ENCODE data around the gene DOCK1. TPM values are rescaled to one million over a fixed set of nuclear protein-coding genes. Genes with fewer than 3 reads are reported as not detected.

Gene DOCK1
- total RNA-seq, 3 donors from 2014 or later: 0.11 to 0.15 (median 0.14) TPM

DNA sequence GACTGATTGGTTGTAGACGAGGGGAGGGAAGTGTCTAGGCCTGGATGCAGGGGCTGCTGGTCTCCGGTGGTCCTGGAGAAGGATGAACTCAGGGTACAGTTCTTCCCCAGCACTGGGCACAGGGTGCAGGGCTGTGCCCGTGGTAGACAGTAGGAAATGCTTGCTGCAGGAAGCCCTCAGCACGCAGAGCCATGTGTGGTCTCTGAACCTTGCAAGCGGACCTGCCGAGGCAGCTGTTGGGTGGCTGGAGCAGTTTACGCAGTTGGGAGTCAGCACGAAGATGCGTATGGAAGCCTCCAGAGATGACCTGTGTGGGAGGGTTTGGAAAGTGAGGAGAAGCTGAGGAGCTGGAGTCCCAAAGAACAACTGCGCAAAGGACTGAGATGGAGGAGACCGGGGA, 39.0 kb downstream of the DOCK1 start:
- Mint-ChIP-seq H3K9me3 (peaks cover 2% of the 10 kb centered on the region), H3K4me1 (ENCODE audit: low read depth) (no peaks in the 10 kb centered on the region), H3K36me3 (ENCODE audit: insufficient read depth) (no peaks in the 10 kb centered on the region), H3K4me3 (no peak overlapping the region), H3K27me3 (ENCODE audit: low read depth) (no peaks in the 10 kb centered on the region)
- ATAC-seq (no peak), DNase-seq (no peak)

DNA sequence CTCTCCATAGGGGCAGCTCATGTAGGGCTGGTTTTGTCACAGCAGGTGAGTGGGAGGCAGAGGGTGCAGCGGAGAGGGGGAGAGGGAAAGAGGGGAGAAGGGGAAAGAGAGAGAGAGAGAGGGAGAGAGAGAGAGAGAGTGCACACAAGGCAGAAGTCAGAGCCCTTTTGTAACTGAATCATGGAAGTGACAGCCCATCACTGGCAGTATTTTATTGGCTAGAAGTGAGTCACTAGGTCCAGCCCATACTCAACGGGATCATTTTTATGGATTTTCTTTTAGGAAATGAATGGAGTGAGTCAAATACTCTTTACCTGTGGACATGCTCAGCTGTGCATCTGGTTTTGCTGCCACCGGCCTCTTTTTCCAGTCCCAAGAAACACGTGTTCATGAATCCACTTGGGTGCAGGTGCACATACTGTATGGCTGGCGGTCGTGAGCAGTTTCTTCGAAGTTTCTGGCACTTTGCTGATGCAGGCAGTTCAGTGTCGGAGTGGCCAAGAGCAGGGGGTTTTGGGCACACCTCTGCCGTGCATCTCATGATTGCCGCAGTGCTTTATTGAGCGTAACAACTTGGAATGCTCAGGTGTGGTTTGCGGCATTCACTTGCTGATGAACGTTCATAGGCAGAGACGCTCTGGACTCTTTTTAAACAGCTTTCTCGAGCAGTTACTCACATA, 40.3 kb downstream of the DOCK1 start:
- Mint-ChIP-seq H3K9me3 (peaks cover 2% of the 10 kb centered on the region), H3K36me3 (ENCODE audit: insufficient read depth) (no peaks in the 10 kb centered on the region), H3K4me3 (no peak overlapping the region), H3K27me3 (ENCODE audit: low read depth) (no peaks in the 10 kb centered on the region), H3K4me1 (ENCODE audit: low read depth) (no peaks in the 10 kb centered on the region)
- ATAC-seq (no peak), DNase-seq (no peak)

DNA sequence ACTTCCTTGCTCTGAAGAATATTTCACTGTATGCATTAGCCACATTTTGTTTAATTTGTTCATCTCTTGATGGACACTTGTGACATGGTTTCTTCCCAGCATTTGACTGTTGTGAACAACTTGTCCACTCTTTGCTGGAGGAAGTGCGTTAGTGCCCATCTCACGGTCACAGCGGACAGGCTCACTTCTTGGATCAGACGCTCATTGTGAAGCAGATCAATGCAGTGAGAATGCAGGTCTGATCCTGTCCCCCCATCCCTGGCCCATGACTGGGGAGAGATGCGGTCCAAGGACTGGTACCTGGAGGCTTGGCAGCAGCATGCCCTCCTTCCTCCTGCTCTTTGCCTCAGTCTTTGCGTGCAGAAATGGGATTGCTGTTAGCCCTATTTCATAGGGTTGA, 41.5 kb downstream of the DOCK1 start:
- Mint-ChIP-seq H3K9me3 (peaks cover 2% of the 10 kb centered on the region), H3K4me1 (ENCODE audit: low read depth) (no peaks in the 10 kb centered on the region), H3K36me3 (ENCODE audit: insufficient read depth) (no peaks in the 10 kb centered on the region), H3K27me3 (ENCODE audit: low read depth) (no peaks in the 10 kb centered on the region), H3K4me3 (no peak overlapping the region)
- ATAC-seq: no peak
- no peak for DNase-seq

DNA sequence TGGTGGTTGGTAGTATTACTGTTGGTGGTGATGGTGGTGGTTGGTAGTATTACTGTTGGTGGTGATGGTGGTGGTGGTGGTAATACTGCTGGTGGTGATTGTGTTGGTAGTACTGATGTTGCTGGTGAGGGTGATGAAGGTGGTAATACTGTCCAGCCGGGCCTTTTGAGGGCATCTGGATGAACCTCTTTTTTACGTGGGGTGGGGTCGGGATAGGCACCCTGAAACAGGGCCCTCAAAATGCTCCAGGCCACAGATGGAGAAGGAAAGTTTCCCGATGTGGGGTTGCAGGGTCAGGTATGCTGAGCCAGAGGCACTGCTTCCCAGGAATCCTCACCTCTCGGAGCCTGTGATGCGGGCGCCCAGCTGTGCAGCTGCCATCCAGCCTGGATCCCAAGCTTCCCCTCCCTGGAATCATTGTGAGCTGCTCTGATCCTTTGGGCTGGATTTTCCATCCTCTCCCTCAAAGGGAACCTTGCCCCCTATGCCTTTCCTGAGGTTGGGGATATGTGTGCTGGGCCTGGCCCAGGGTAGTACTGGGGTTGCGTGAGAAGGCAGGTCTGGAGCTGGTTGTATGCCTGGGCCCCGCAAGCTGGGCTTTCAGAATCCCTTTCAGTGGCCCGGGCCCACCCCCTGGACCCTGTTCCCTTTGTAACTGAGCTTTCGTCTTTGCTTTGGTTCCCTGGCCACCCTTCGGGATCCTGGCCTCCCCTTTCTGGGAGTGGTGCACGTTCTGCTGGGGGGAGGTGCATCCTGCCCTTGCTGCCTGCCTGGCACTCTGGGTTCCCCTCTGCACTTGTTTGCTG, 43.3 kb downstream of the DOCK1 start:
- Mint-ChIP-seq H3K27me3 (ENCODE audit: low read depth) (no peaks in the 10 kb centered on the region), H3K9me3 (peaks cover 2% of the 10 kb centered on the region), H3K4me1 (ENCODE audit: low read depth) (no peaks in the 10 kb centered on the region), H3K36me3 (ENCODE audit: insufficient read depth) (no peaks in the 10 kb centered on the region), H3K4me3 (no peak overlapping the region)
- no peak for DNase-seq
- ATAC-seq: no peak

DNA sequence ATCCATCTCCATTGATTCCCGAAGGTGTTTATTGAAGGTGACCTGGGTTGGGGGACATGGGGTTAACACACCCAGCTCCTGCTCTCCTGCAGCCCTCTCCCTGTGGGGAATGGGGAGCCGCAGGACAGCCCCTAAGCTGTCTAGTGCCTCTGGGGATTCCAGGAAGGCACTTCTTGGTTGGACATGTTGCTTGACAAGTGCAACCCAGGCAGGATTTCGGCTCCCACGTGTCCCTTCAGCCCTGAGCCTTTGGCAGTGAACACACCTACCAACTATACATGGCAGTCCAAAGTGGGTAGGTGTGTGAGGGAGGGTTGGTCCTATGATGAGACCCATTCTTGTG, 43.9 kb downstream of the DOCK1 start:
- ATAC-seq: no peak
- no peaks in the 10 kb centered on the region for H3K4me1 Mint-ChIP-seq (ENCODE audit: low read depth)
- no peak for DNase-seq

DNA sequence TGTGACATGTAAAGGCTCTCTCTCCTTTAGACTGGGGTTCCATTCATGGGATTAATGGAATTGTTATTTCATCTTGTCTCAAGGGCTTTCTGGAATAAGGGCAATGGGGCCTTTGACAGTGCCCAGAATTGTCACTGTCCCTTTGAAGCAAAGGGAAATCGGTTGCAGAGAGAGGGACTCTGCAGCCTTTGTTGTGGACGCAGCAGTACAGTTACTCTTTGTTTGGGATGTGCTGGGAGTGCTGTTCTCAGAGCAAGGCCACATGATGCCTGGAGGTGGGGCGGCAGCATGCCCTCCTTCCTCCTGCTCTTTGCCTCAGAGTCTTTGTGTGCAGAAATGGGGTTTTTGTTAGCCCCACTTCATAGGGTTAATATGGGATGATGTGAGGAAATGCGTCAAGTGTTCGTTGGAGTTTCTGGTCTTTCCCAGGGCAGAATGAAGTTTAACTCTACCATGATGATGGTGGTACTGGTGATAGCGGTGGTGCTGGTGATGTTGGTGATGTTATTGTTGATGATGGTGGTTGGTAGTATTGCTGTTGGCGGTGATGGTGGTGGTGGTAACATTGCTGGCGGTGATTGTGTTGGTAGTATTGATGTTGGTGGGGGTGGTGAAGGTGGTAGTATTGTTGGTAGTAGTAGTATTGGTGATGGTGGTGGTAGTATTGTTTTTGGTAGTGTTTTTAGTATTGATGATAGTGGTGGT, 45.3 kb downstream of the DOCK1 start:
- Mint-ChIP-seq H3K9me3 (no peaks in the 10 kb centered on the region), H3K4me3 (no peak overlapping the region), H3K4me1 (ENCODE audit: low read depth) (no peaks in the 10 kb centered on the region), H3K36me3 (ENCODE audit: insufficient read depth) (no peaks in the 10 kb centered on the region), H3K27me3 (ENCODE audit: low read depth) (no peaks in the 10 kb centered on the region)
- DNase-seq: no peak
- ATAC-seq: no peak

More for the DNA sequence above, 43.9 kb downstream of the DOCK1 start:
- Mint-ChIP-seq H3K27me3 (ENCODE audit: low read depth) (no peaks in the 10 kb centered on the region), H3K9me3 (no peaks in the 10 kb centered on the region), H3K4me3 (no peak overlapping the region), H3K36me3 (ENCODE audit: insufficient read depth) (no peaks in the 10 kb centered on the region)

DNA sequence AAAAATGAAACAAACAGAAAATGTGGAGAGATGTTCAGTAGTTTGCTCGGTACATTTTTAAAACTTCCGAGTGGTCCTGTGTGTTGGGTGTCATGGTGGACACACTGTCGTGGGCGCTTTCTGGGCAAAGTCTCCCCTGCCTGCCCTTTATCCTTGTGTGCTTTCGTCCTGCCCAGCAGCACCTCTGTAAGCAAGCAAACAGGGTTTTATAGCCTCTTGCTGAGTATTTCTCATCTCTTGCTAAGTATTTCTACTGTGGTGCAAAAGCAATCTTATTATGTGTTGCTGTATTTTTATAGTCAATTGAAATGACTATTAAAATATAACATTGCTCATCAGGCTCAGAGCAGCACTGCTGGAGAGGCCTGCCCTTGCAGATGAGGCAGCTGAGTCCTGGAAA, 48.7 kb downstream of the DOCK1 start:
- DNase-seq (no peak), ATAC-seq (no peak)
- no peaks in the 10 kb centered on the region for H3K9me3 Mint-ChIP-seq
- no peaks in the 10 kb centered on the region for H3K27me3 Mint-ChIP-seq (ENCODE audit: low read depth)
- H3K4me1 Mint-ChIP-seq (ENCODE audit: low read depth): no peaks in the 10 kb centered on the region
- no peaks in the 10 kb centered on the region for H3K36me3 Mint-ChIP-seq (ENCODE audit: insufficient read depth)
- H3K4me3 Mint-ChIP-seq: no peak overlapping the region

DNA sequence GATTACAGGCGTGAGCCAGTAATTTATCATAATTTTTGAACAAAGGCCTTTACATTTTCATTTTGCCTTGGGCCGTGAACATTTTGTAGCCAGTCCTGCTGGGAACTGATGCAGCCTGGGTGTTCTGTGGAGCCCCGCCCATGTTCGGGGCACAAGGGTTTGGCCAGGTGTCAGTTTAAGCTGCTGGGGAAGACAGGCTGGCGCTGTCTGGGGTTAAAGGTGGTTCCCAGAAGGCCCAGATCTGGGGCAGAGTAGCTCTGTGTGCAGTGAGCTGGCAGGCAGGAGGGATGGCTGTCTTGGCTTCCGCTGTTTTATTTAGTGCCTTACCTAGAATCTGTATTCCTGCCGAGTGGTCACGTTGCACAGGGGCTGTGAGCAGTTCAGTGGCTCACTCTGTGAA, 50.2 kb downstream of the DOCK1 start:
- Mint-ChIP-seq H3K9me3 (no peaks in the 10 kb centered on the region), H3K36me3 (ENCODE audit: insufficient read depth) (no peaks in the 10 kb centered on the region), H3K4me3 (no peak overlapping the region), H3K4me1 (ENCODE audit: low read depth) (no peaks in the 10 kb centered on the region), H3K27me3 (ENCODE audit: low read depth) (no peaks in the 10 kb centered on the region)
- DNase-seq (no peak), ATAC-seq (no peak)

DNA sequence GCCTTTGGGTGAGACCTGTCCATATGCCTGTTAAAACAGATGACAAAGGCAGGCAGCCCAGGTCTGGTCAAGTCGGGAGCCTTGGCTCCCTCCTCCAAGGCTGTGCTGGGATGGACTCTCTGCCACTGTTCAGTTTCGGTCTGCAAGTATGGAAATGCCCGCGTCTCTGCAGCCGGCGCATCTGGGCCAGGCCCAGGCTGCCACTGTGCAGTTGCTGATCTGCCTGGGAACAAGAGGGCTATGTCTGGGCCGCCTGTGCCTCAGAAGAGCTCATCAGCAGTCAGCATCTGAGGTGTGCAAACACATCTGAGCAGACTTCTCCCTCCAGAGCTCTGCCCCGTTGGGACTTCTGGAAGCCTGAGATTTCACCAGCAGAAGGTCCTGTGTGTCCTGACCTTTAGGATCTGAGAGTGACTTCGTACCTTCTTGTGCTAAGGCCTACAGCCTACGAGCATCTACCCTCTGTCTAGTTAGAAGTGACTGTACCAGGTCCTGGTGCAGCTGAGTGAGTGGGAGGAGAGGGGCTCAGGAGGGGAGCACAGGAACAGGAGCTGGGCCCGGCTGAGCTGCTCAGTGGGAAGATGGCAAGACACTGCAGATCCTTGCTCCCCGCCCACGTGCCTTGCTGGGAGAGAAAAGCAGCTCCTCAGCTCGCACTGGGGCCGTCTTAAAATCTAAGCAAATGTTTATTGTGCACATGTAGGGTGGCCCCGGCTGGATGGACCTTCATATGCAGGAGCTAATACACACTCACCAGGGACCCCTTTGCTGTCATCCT, 50.9 kb downstream of the DOCK1 start:
- H3K4me1 Mint-ChIP-seq (ENCODE audit: low read depth): no peaks in the 10 kb centered on the region
- no peaks in the 10 kb centered on the region for H3K36me3 Mint-ChIP-seq (ENCODE audit: insufficient read depth)
- H3K4me3 Mint-ChIP-seq: no peak overlapping the region
- H3K9me3 Mint-ChIP-seq: no peaks in the 10 kb centered on the region
- ATAC-seq (no peak), DNase-seq (no peak)
- no peaks in the 10 kb centered on the region for H3K27me3 Mint-ChIP-seq (ENCODE audit: low read depth)

DNA sequence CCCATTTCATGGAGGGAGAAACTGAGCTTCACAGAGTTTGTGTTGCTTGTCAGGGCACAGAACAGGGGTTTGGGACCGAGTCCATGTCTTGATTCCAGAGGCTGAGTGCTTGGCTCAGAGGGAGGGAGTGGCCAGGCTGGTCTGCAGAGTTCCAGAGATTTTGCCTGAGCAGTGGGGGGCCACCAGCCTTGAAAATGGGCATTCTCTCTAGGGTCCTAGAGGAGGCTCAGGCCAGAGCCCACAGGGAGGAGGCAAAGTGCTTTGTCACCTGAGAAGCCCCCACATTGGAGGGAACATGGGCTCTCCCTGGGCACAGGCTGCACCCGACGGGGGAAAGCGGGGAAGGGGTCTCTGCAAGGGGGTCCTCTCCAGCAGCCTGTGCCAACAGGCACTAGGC, 51.5 kb downstream of the DOCK1 start:
- ATAC-seq (no peak), DNase-seq (no peak)
- H3K4me3 Mint-ChIP-seq: no peak overlapping the region
- H3K9me3 Mint-ChIP-seq: no peaks in the 10 kb centered on the region
- no peaks in the 10 kb centered on the region for H3K36me3 Mint-ChIP-seq (ENCODE audit: insufficient read depth)
- H3K27me3 Mint-ChIP-seq (ENCODE audit: low read depth): no peaks in the 10 kb centered on the region
- peaks cover 4% of the 10 kb centered on the region for H3K4me1 Mint-ChIP-seq (ENCODE audit: low read depth)

DNA sequence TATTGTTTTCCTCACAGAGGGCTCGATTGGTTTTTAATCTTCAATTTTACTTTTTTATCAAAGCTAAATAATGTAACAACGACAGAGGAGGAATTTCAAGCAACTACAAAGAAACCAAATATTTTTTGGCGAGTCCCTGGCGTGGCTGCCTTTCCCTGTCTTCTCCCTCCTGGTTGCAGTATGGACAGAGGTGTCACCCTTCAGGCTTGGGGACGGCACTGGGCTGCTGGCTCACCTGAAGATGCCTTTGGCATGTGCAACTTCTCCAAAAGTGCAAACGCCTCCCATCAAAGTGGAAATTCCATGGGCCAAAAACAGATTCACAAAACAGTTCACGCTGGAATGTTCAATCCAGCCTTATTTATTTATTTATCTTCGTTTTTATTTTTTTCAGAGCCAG, 51.9 kb downstream of the DOCK1 start:
- H3K36me3 Mint-ChIP-seq (ENCODE audit: insufficient read depth): no peaks in the 10 kb centered on the region
- no peaks in the 10 kb centered on the region for H3K9me3 Mint-ChIP-seq
- H3K27me3 Mint-ChIP-seq (ENCODE audit: low read depth): no peaks in the 10 kb centered on the region
- H3K4me1 Mint-ChIP-seq (ENCODE audit: low read depth): peaks cover 4% of the 10 kb centered on the region
- DNase-seq: no peak
- H3K4me3 Mint-ChIP-seq: no peak overlapping the region
- no peak for ATAC-seq

DNA sequence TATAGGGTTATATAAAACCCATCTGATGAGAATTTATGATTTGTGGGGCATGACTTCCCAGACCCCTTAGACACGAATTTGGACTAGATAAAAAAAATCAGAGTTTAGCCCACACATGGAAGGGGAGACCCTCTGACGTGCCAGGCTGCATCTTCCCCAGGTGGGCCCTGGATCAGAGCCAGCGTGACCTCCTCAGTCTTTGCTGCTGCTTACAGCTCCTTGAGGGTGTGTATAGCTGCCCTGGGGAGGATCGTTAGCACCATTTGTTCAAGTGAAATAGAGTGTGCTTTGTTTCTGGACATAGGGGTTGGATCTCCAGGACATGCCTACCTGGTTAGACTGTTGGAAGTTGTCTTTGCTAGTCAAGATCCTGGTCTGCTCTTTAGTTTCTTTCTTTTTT, 54.2 kb downstream of the DOCK1 start:
- H3K9me3 Mint-ChIP-seq: no peaks in the 10 kb centered on the region
- ATAC-seq (no peak), DNase-seq (no peak)
- peaks cover 4% of the 10 kb centered on the region for H3K4me1 Mint-ChIP-seq (ENCODE audit: low read depth)
- no peaks in the 10 kb centered on the region for H3K36me3 Mint-ChIP-seq (ENCODE audit: insufficient read depth)
- no peak overlapping the region for H3K4me3 Mint-ChIP-seq
- no peaks in the 10 kb centered on the region for H3K27me3 Mint-ChIP-seq (ENCODE audit: low read depth)

DNA sequence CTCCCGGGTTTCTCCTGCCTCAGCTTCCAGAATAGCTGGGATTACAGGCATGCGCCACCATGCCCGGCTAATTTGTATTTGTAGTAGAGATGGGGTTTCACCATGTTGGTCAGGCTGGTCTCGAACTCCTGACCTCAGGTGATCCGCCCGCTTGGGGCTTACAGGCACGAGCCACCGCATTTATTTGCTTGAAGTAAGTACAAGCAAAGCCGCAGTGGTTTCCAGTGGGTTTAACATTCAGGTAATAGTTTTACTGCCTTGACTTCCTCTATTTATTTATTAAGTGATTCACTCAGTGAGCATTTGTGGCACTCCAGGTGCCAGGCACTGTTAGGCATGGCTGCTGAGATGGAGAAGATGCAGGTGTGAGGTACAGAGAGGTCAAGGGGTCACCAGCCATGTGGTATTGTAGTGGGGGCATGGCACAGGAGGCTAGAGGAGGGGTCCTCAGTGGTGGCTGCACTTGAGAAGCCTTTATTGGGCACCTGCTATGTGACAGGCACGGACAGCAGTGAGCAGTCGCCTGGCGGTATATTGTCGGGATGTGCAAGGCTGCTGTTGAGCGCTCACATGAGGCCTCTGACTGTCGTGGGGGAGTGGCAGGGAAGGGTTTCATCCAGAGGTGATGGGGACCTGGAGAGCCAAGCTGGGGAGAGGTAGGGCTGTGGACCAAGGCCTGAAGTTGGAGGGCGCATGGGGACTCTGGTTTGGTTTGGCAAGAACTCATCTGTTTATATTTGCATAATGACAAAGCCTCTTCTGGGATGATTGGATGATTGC, 54.9 kb downstream of the DOCK1 start:
- ATAC-seq (no peak), DNase-seq (no peak)
- no peaks in the 10 kb centered on the region for H3K27me3 Mint-ChIP-seq (ENCODE audit: low read depth)
- no peaks in the 10 kb centered on the region for H3K36me3 Mint-ChIP-seq (ENCODE audit: insufficient read depth)
- H3K9me3 Mint-ChIP-seq: no peaks in the 10 kb centered on the region
- H3K4me1 Mint-ChIP-seq (ENCODE audit: low read depth): peaks cover 4% of the 10 kb centered on the region
- H3K4me3 Mint-ChIP-seq: no peak overlapping the region

DNA sequence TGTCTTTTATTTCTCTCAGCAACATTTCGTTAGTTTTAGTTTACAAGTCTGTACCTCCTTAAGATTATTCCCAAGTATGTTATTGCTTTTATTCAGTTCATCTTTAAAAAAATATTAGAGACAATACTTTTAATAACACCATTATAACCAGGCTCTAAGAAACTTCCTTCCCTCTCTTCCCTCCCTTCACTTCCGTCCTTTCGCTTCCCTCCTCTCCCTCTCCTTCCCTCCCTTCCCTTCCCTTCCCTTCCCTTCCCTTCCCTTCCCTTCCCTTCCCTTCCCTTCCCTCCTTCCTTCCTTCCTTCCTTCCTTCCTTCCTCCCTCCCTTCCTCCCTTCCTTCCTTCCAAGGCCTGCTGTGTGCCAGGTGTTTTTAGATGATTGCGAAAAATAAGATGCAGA, 58.1 kb downstream of the DOCK1 start:
- Mint-ChIP-seq H3K9me3 (no peaks in the 10 kb centered on the region), H3K27me3 (ENCODE audit: low read depth) (no peaks in the 10 kb centered on the region), H3K36me3 (ENCODE audit: insufficient read depth) (no peaks in the 10 kb centered on the region), H3K4me1 (ENCODE audit: low read depth) (peaks cover 4% of the 10 kb centered on the region), H3K4me3 (no peak overlapping the region)
- DNase-seq (no peak), ATAC-seq (no peak)

All from activated T-cell treated with anti-CD3 and anti-CD28 coated beads, Interleukin-2, amount 50 U/mL, for 4 hours (primary cell).